Neural progenitor cell (in vitro differentiated cells): ENCODE data around the gene MPP1. TPM values are rescaled to one million over a fixed set of nuclear protein-coding genes. Genes with fewer than 3 reads are reported as not detected.
A peak's percentile ranks its signal among the peaks of the same experiment; 100 is the strongest.

ENCODE experiments used
- DNase-seq: peaks from one replicate; pipeline ENCODE4 v3.0.0-alpha.2; 2016; ENCODE audit warnings: low spot score
- H2AFZ ChIP-seq: fragments of 200-600 bp; sonication (generic); replicated peaks from 2 replicates; pipeline ENCODE4 v1.6.1; 2016; ENCODE audit warnings: antibody characterized with exemption
- H3F3A ChIP-seq: fragments of 200-600 bp; sonication (generic); 2 replicates; pipeline ENCODE4 v1.6.1; 2016; ENCODE audit warnings: antibody characterized with exemption, low read depth
- H3K27ac ChIP-seq: fragments of 200-600 bp; sonication (generic); 2 replicates; pipeline ENCODE4 v1.5.1; 2016; ENCODE audit warnings: mild to moderate bottlenecking
- H3K27me3 ChIP-seq: fragments of 200-600 bp; sonication (generic); 2 replicates; pipeline ENCODE4 v1.6.1; 2016; ENCODE audit warnings: mild to moderate bottlenecking, moderate library complexity
- H3K36me3 ChIP-seq: fragments of 200-600 bp; sonication (generic); 2 replicates; pipeline ENCODE4 v1.5.1; 2016
- H3K4me1 ChIP-seq: fragments of 200-600 bp; sonication (generic); 2 replicates; pipeline ENCODE4 v1.6.1; 2016; ENCODE audit warnings: mixed run types
- H3K4me2 ChIP-seq: fragments of 200-600 bp; sonication (generic); 2 replicates; pipeline ENCODE4 v1.6.1; 2016
- H3K4me3 ChIP-seq: fragments of 200-600 bp; sonication (generic); 2 replicates; pipeline ENCODE4 v1.5.1; 2016
- H3K79me2 ChIP-seq: fragments of 200-600 bp; sonication (generic); 2 replicates; pipeline ENCODE4 v1.6.1; 2016; ENCODE audit warnings: low read depth
- H3K9ac ChIP-seq: fragments of 200-600 bp; sonication (generic); 2 replicates; pipeline ENCODE4 v1.6.1; 2016
- H3K9me3 ChIP-seq: fragments of 200-600 bp; sonication (generic); 2 replicates; pipeline ENCODE4 v1.5.1; 2016; ENCODE audit warnings: low read depth
- H4K20me1 ChIP-seq: fragments of 200-600 bp; sonication (generic); 2 replicates; pipeline ENCODE4 v1.6.1; 2016; ENCODE audit warnings: low read depth
- H3K27ac Mint-ChIP-seq: 3 replicates; pipeline ENCODE4 v1.8.0; 2021; ENCODE audit warnings: mixed read lengths
- H3K27me3 Mint-ChIP-seq: 2 replicates; pipeline ENCODE4 v1.8.0; 2022; ENCODE audit warnings: low read depth, mild to moderate bottlenecking, inconsistent platforms, moderate library complexity, mixed read lengths; ENCODE audit not compliant: insufficient read depth
- H3K36me3 Mint-ChIP-seq: 3 replicates; pipeline ENCODE4 v1.8.0; 2021; ENCODE audit warnings: mixed read lengths
- H3K4me1 Mint-ChIP-seq: 3 replicates; pipeline ENCODE4 v1.8.0; 2021; ENCODE audit warnings: mixed read lengths
- H3K4me3 Mint-ChIP-seq: 3 replicates; pipeline ENCODE4 v1.8.0; 2021; ENCODE audit warnings: mild to moderate bottlenecking, moderate library complexity, mixed read lengths
- H3K9me3 Mint-ChIP-seq: 3 replicates; pipeline ENCODE4 v1.8.0; 2020; ENCODE audit warnings: mixed read lengths
- CTCF ChIP-seq: fragments of 200-600 bp; sonication (generic); IDR thresholded peaks from 2 replicates; pipeline ENCODE4 v1.5.1; 2017; ENCODE audit warnings: antibody characterized with exemption, mild to moderate bottlenecking
- EZH2 ChIP-seq: fragments of 200-600 bp; sonication (generic); IDR thresholded peaks from 2 replicates; pipeline ENCODE4 v1.6.1; 2017; ENCODE audit warnings: antibody characterized with exemption, mild to moderate bottlenecking, moderate library complexity
- EZH2phosphoT487 ChIP-seq: fragments of 200-600 bp; sonication (generic); IDR thresholded peaks from 2 replicates; pipeline ENCODE4 v1.6.1; 2017; ENCODE audit warnings: antibody characterized with exemption
- total RNA-seq: library from RNA; depleted of rRNA; stranded (reverse); fragments of >200 nt; gene quantifications from 2 replicates; pipeline ENCODE4 v1.2.3, GENCODE V29; 2015; ENCODE audit warnings: low replicate concordance

MPP1 gene
- total RNA-seq, 1 donor from 2014 or later, result not detected

- Mint-ChIP-seq H3K4me1 (peaks cover 35% of the 10 kb centered on the region), H3K27ac (no peak overlapping the region), H3K27me3 (peaks cover 9% of the 10 kb centered on the region), H3K9me3 (peaks cover 31% of the 10 kb centered on the region), H3K4me3 (peak overlapping the region; percentile 84), H3K36me3 (no peaks in the 10 kb centered on the region)
- Histone ChIP-seq H4K20me1 (peaks cover 11% of the 10 kb centered on the region), H3K4me1 (no peaks in the 10 kb centered on the region), H2AFZ (no peak overlapping the region), H3K9me3 (peaks cover 7% of the 10 kb centered on the region), H3K9ac (no peak overlapping the region), H3K4me3 (peak overlapping the region; percentile 55), H3K27ac (no peak overlapping the region), H3K79me2 (no peaks in the 10 kb centered on the region), H3K4me2 (peak overlapping the region; percentile 81), H3F3A (peaks cover 8% of the 10 kb centered on the region), H3K36me3 (no peaks in the 10 kb centered on the region), H3K27me3 (peaks cover 81% of the 10 kb centered on the region)
- TF ChIP-seq EZH2phosphoT487, result no peak
- TF ChIP-seq EZH2, result no peak
- no peak for TF ChIP-seq CTCF
- no peak for DNase-seq
These were observed 876 bp downstream of the MPP1 start for GRCh38 chrX:154804261-154804956.

GRCh38 chrX:154802947-154803346, 2.3 kb downstream of the MPP1 start:
- no peaks in the 10 kb centered on the region for H3K36me3 ChIP-seq
- TF ChIP-seq EZH2 (no peak), CTCF (no peak), EZH2phosphoT487 (no peak)
- Mint-ChIP-seq H3K9me3 (peaks cover 19% of the 10 kb centered on the region), H3K27me3 (peaks cover 9% of the 10 kb centered on the region), H3K27ac (no peak overlapping the region), H3K4me3 (peak overlapping the region; percentile 24), H3K36me3 (no peaks in the 10 kb centered on the region), H3K4me1 (peaks cover 43% of the 10 kb centered on the region)
- H3K27me3 ChIP-seq, result peaks cover 93% of the 10 kb centered on the region
- peaks cover 11% of the 10 kb centered on the region for H4K20me1 ChIP-seq
- peaks cover 5% of the 10 kb centered on the region for H3K9me3 ChIP-seq
- H3K9ac ChIP-seq, result no peak overlapping the region
- no peak overlapping the region for H3K4me3 ChIP-seq
- H3F3A ChIP-seq, result peaks cover 13% of the 10 kb centered on the region
- no peak overlapping the region for H3K4me2 ChIP-seq
- H3K27ac ChIP-seq, result no peak overlapping the region
- no peak overlapping the region for H2AFZ ChIP-seq
- no peaks in the 10 kb centered on the region for H3K79me2 ChIP-seq
- no peaks in the 10 kb centered on the region for H3K4me1 ChIP-seq
- DNase-seq, result no peak

DNA sequence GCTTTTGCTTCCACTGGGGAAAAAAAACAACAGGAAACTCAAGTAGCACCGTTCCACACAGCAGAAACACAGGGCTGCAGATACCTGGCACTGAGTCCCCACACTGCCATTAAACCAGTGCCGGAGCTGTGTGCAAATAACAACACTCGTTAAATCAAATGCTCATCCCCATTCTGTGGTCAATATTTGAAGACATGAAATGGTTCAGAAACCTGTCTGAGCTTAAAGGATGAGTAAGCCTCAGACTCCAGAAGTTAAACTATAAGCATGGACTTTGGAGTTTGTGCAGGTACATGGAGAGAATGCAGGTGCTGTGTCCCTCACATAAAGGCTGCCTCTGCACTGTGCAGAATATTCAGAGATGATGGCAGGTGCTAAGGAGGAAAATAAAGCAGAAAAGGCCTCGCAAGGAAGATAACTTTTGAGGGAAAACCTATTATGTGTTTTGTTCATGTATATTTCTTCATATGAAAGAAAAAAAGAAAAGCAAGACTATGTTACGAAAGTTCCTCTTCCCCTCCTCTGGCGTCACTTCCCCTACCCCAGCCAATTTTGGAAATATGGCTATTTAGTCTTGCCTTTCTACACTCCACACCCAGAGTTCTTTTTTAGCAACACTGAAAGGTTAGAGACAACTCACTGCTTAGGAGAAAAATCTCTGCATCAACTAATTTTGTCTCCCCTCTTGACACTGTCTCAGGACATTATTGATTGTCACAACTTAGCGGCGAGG, 4.6 kb downstream of the MPP1 start:
- Histone ChIP-seq H3K4me1 (no peaks in the 10 kb centered on the region), H3K9ac (no peak overlapping the region), H3K36me3 (no peaks in the 10 kb centered on the region), H3K79me2 (no peaks in the 10 kb centered on the region), H3K4me3 (no peak overlapping the region), H3K27ac (no peak overlapping the region), H2AFZ (no peak overlapping the region), H3K9me3 (no peaks in the 10 kb centered on the region), H4K20me1 (peaks cover 11% of the 10 kb centered on the region), H3K27me3 (peaks cover 93% of the 10 kb centered on the region), H3K4me2 (no peak overlapping the region), H3F3A (peaks cover 13% of the 10 kb centered on the region)
- H3K4me1 Mint-ChIP-seq, result peaks cover 38% of the 10 kb centered on the region
- no peaks in the 10 kb centered on the region for H3K36me3 Mint-ChIP-seq
- H3K27me3 Mint-ChIP-seq, result peaks cover 9% of the 10 kb centered on the region
- no peak overlapping the region for H3K27ac Mint-ChIP-seq
- TF ChIP-seq CTCF (no peak), EZH2 (no peak), EZH2phosphoT487 (no peak)
- peak overlapping the region; percentile 39 for H3K4me3 Mint-ChIP-seq
- peaks cover 6% of the 10 kb centered on the region for H3K9me3 Mint-ChIP-seq
- DNase-seq, result no peak
